AG04449 (cell line): ENCODE measurements around the gene PTEN.
A peak's percentile ranks its signal among the peaks of the same experiment; 100 is the strongest.

Source experiments
- CTCF ChIA-PET: fragments of 350-600 bp; formaldehyde crosslinking; extraction: SDS; loops from one replicate; lab custom pipeline; 2021; ENCODE audit warnings: antibody characterized with exemption; lab: Yijun Ruan, JAX
- POLR2A ChIA-PET: fragments of 400-600, 350-600 bp; formaldehyde crosslinking; extraction: SDS; loops from one replicate; lab custom pipeline; 2020; ENCODE audit warnings: antibody characterized with exemption, inconsistent platforms; lab: Yijun Ruan, JAX
- DNase-seq: peaks from one replicate; pipeline ENCODE4 v3.0.0-alpha.2; 2010; ENCODE audit warnings: low read depth, low spot score
- H3K4me3 ChIP-seq: 2 replicates; pipeline ENCODE4 v1.5.1; 2011; ENCODE audit warnings: low read depth, mild to moderate bottlenecking, control low read depth, low read length
- TF ChIP-seq, protein P1 (sequence below): IDR thresholded peaks from one replicate; pipeline ENCODE4 v1.5.1; 2011; ENCODE audit warnings: mild to moderate bottlenecking, moderate library complexity, low read length, control low read depth, inconsistent platforms; ENCODE audit not compliant: insufficient read depth; ENCODE audit errors: missing control alignments

The PTEN gene

DNA sequence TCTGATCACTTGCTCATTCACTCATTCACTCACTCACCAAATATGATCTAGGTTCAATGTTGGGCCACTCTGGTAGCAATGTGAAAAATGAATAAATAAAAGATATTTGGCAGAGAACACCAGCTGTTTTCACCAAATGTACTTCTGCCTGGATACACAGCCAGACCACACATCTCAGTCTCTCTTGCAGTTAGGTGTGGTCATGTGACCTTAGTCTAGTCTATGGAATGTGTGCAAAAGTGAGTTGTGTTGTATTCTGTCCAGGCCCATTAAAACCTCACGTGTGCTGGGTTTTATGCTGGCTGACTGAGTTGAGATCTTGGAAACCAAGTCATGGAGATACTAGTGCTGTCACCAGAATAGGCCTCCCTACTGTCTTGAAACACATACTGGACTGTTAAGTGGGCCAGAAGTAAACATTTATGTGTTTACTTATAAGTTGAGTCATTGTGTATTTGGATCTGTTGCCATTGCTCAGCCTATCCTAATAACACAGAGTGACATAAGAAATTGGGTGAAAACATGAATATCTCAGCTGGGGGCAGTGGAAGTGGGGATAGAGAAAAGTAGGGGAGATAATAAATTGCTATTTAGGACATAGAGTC is 145.5 kb downstream of the PTEN start:
- ChIA-PET POLR2A (no interaction called here), CTCF (no interaction called here)
- no peak for DNase-seq
- no peak overlapping the region for H3K4me3 ChIP-seq
- TF ChIP-seq, protein P1, sequence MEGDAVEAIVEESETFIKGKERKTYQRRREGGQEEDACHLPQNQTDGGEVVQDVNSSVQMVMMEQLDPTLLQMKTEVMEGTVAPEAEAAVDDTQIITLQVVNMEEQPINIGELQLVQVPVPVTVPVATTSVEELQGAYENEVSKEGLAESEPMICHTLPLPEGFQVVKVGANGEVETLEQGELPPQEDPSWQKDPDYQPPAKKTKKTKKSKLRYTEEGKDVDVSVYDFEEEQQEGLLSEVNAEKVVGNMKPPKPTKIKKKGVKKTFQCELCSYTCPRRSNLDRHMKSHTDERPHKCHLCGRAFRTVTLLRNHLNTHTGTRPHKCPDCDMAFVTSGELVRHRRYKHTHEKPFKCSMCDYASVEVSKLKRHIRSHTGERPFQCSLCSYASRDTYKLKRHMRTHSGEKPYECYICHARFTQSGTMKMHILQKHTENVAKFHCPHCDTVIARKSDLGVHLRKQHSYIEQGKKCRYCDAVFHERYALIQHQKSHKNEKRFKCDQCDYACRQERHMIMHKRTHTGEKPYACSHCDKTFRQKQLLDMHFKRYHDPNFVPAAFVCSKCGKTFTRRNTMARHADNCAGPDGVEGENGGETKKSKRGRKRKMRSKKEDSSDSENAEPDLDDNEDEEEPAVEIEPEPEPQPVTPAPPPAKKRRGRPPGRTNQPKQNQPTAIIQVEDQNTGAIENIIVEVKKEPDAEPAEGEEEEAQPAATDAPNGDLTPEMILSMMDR = no peak

DNA sequence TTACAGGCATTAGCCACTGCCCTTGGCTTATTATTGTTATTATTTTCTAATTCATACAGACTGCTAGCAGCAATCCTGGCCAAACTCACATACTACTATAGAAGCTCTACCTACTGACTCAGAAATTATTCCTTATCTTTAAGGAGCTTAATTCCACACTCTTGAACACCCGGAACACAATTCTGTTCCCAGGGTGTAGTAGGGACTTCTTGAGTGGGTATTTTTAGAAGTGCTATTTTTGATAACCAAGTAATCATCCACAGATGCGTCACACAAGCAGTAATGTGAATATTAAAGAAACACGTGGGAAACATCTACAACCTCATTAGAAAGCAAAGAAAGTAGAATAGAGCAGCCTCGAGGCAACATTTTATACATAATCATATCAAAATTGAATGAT is 149.2 kb downstream of the PTEN start:
- DNase-seq = peak; percentile 7
- ChIA-PET CTCF (no interaction called here), POLR2A (no interaction called here)
- TF ChIP-seq, protein P1 = no peak
- no peak overlapping the region for H3K4me3 ChIP-seq

DNA sequence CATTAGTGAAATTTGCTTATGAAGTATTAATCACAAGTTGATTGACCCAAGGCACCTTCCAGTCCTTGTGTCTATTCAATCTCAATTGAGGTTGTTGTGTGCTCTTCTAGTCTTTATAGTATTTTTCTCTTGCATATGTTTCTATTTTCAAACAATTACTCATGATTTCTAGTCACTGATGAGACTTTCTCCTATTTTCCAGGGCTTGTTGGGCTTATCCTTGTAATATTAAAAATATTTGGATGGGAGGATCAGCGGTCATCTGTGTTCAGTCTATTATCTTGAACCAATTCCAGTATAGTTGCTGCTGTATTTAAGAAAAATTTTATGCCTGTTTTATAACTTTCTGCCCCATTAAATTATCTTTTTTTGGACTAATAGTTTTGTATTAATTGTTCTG is 154.4 kb downstream of the PTEN start:
- ChIA-PET POLR2A (no interaction called here), CTCF (no interaction called here)
- TF ChIP-seq, protein P1 = no peak
- DNase-seq = no peak
- no peak overlapping the region for H3K4me3 ChIP-seq

DNA sequence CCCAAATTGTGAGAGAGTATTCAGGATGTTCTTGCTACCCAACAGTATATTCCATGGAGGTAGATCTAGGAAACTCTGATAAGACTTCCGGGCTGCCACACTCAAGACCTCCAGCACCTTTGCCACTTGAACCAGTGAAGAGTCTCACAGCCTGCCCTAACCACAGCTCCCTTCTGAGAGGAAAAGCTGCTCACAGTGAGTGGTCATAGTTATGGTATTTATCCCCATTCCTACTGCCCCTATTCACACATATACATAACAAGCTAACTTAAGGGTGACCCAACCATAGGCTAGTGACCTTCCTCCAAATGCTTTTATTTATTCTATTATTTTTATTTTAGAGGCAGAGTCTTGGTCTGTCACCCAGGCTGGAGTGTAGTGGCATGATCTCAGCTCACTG is 156.3 kb downstream of the PTEN start:
- TF ChIP-seq, protein P1 = no peak
- POLR2A ChIA-PET = interaction anchor here (1.5 kb wide), 1 partner anchor 157 kb away, joined by 5 read pairs; no protein-coding TSS in a partner anchor
- CTCF ChIA-PET = no interaction called here
- no peak overlapping the region for H3K4me3 ChIP-seq
- DNase-seq = no peak
